Endothelial cell of umbilical vein (primary cell): Measurements from ENCODE around the gene AXIN2. TPM values are rescaled to one million over a fixed set of nuclear protein-coding genes. Genes with fewer than 3 reads are reported as not detected.

Experiments used
- BruUV-seq: library from RNA; stranded (reverse); fragments of 400-500 nt; replicated peaks from 2 replicates; lab custom pipeline; 2021; lab: Mats Ljungman, UMichigan
- CTCF ChIA-PET: fragments of 300-600, 350-600 bp; sonication (Branson Sonifier 250); formaldehyde crosslinking; loops from one replicate; lab custom pipeline; 2021; ENCODE audit warnings: antibody characterized with exemption, inconsistent platforms; lab: Charles Lee
- POLR2A ChIA-PET: fragments of 300-600, 350-600 bp; sonication (Branson Sonifier 250); formaldehyde crosslinking; loops from one replicate; lab custom pipeline; 2021; ENCODE audit warnings: antibody characterized with exemption, inconsistent platforms; lab: Charles Lee
- DNase-seq: peaks from one replicate; pipeline ENCODE4 v3.0.0-alpha.2; 2011; ENCODE audit warnings: low read depth, low spot score
- FAIRE-seq: peaks from 2 replicates; lab custom pipeline; 2011; peaks lifted over from hg19 to GRCh38; lab: Jason Lieb, UNC
- H2AFZ ChIP-seq: 2 replicates; pipeline ENCODE4 v1.6.0; 2012; ENCODE audit warnings: low read depth, low read length, control low read depth, inconsistent platforms
- H3K27ac ChIP-seq: 2 replicates; pipeline ENCODE4 v1.5.1; 2011; ENCODE audit warnings: low read depth, mild to moderate bottlenecking, control low read depth, low read length, moderate library complexity; ENCODE audit not compliant: insufficient read depth
- H3K27me3 ChIP-seq, 2 experiments: 2 replicates each; pipeline versions ENCODE4 v1.6.0 to v1.6.1; 2011; ENCODE audit warnings: low read length in 2 of 2, mixed read lengths in 1 of 2; ENCODE audit not compliant: control insufficient read depth in 2 of 2, insufficient read depth in 2 of 2
- H3K36me3 ChIP-seq, 2 experiments: 2 replicates in 1 of 2; 3 replicates in 1 of 2; pipeline ENCODE4 v1.5.1; 2011; ENCODE audit warnings: low read length in 2 of 2, mild to moderate bottlenecking in 1 of 2, moderate library complexity in 1 of 2; ENCODE audit not compliant: control insufficient read depth in 2 of 2, insufficient read depth in 2 of 2; ENCODE audit errors: extremely low read depth in 1 of 2
- H3K4me1 ChIP-seq: 3 replicates; pipeline ENCODE4 v1.5.1; 2011; ENCODE audit warnings: mild to moderate bottlenecking, low read length; ENCODE audit not compliant: control insufficient read depth, insufficient read depth; ENCODE audit errors: extremely low read depth
- H3K4me2 ChIP-seq: 2 replicates; pipeline ENCODE4 v1.6.1; 2011; ENCODE audit warnings: low read length, control low read depth, mixed read lengths; ENCODE audit not compliant: insufficient read depth
- H3K4me3 ChIP-seq, 3 experiments: fragments of 200-600 bp in 1 of 3; sonication (generic), shearing (Covaris generic) in 1 of 3; replicated peaks in 1 of 3; 2 replicates each; pipeline ENCODE4 v1.5.1; 2011 to 2016; ENCODE audit warnings: control low read depth in 3 of 3, low read length in 3 of 3, mild to moderate bottlenecking in 2 of 3, inconsistent platforms in 1 of 3, low read depth in 1 of 3, moderate library complexity in 1 of 3; ENCODE audit not compliant: insufficient read depth in 1 of 3
- H3K79me2 ChIP-seq: 2 replicates; pipeline ENCODE4 v1.6.0; 2012; ENCODE audit warnings: low read length, inconsistent platforms; ENCODE audit not compliant: control insufficient read depth, insufficient read depth
- H3K9ac ChIP-seq: replicated peaks from 2 replicates; pipeline ENCODE3; 2011; ENCODE audit warnings: low read length, control low read depth; ENCODE audit not compliant: insufficient read depth; ENCODE audit errors: extremely low read depth
- H3K9me1 ChIP-seq: replicated peaks from 3 replicates; pipeline ENCODE4 v1.6.0; 2011; ENCODE audit warnings: mild to moderate bottlenecking, low read length; ENCODE audit not compliant: control insufficient read depth, insufficient read depth; ENCODE audit errors: extremely low read depth
- H3K9me3 ChIP-seq: replicated peaks from 2 replicates; pipeline ENCODE4 v1.5.1; 2012; ENCODE audit warnings: low read length, inconsistent platforms; ENCODE audit not compliant: control insufficient read depth, insufficient read depth
- H4K20me1 ChIP-seq: replicated peaks from 2 replicates; pipeline ENCODE3; 2011; ENCODE audit warnings: mild to moderate bottlenecking, low read length; ENCODE audit not compliant: control insufficient read depth, insufficient read depth; ENCODE audit errors: extremely low read depth
- EZH2 ChIP-seq: IDR thresholded peaks from 2 replicates; pipeline ENCODE4 v1.6.1; 2012; ENCODE audit warnings: borderline replicate concordance, low read depth, mild to moderate bottlenecking, moderate library complexity, low read length, inconsistent platforms; ENCODE audit not compliant: severe bottlenecking
- FOS ChIP-seq: IDR thresholded peaks from 2 replicates; pipeline ENCODE4 v1.6.1; 2011; ENCODE audit warnings: mild to moderate bottlenecking, low read length, moderate library complexity, borderline replicate concordance; ENCODE audit not compliant: insufficient read depth
- GATA2 ChIP-seq: IDR thresholded peaks from 2 replicates; pipeline ENCODE4 v1.7.0; 2011; ENCODE audit warnings: low read depth, mild to moderate bottlenecking, moderate library complexity, mixed read lengths, low read length; ENCODE audit not compliant: insufficient read length, insufficient read depth
- JUN ChIP-seq: IDR thresholded peaks from 2 replicates; pipeline ENCODE4 v1.6.1; 2011; ENCODE audit warnings: borderline replicate concordance, low read depth; ENCODE audit not compliant: insufficient read length, insufficient read depth
- MYC ChIP-seq: IDR thresholded peaks from one replicate; pipeline ENCODE4 v1.6.1; 2011; ENCODE audit warnings: mild to moderate bottlenecking, low read depth, low read length
- POLR2A ChIP-seq: IDR thresholded peaks from 2 replicates; pipeline ENCODE4 v1.6.1; 2012; ENCODE audit warnings: low read depth, mild to moderate bottlenecking, control low read depth, low read length
- POLR2AphosphoS5 ChIP-seq: IDR thresholded peaks from 2 replicates; pipeline ENCODE4 v1.6.1; 2012; ENCODE audit warnings: low read depth, mild to moderate bottlenecking, control low read depth, low read length, moderate library complexity; ENCODE audit not compliant: insufficient read depth
- dilution Hi-C: fragments of 300-500 bp; cut with MboI; formaldehyde crosslinking; loops from one replicate; pipeline ENCODE4 v1.15.0; 2019; ENCODE audit warnings: low sequenced_read_pairs; ENCODE audit not compliant: extremely low pct_ligation_motif_present
- intact Hi-C: fragments of 100-400 bp; cut with micrococcal nuclease; formaldehyde crosslinking; loops from one replicate; pipeline ENCODE4 v1.10.0; 2022
- polyA plus RNA-seq, 4 experiments: library from polyadenylated mRNA; depleted of rRNA in 3 of 4; stranded (reverse) in 3 of 4; unstranded in 1 of 4; fragments of >200 nt; gene quantifications; 2 replicates each; pipeline versions ENCODE4 v1.2.1 to v1.2.3, GENCODE V29; 2011 to 2012; ENCODE audit warnings: missing spikeins in 1 of 4
- total RNA-seq: library from RNA; stranded (reverse); gene quantifications from 2 replicates; pipeline ENCODE4 v1.2.3, GENCODE V29; 2021
- TF ChIP-seq, protein P1 (sequence below), 2 donors: IDR thresholded peaks; 1 replicate in 1 of 2; 2 replicates in 1 of 2; pipeline ENCODE4 v1.5.1; 2011; ENCODE audit warnings: low read length in 2 of 2, mild to moderate bottlenecking in 2 of 2, moderate library complexity in 2 of 2, control low read depth in 1 of 2, inconsistent platforms in 1 of 2, low read depth in 1 of 2; ENCODE audit not compliant: insufficient read depth in 1 of 2; ENCODE audit errors: extremely low read depth in 1 of 2
- TF ChIP-seq, protein P2 (sequence below): IDR thresholded peaks from 2 replicates; pipeline ENCODE4 v1.6.1; 2011; ENCODE audit not compliant: insufficient read depth, insufficient read length

AXIN2 gene
- total and polyA plus RNA-seq, 2 donors (not counting 3 experiments of a cell fraction or from before 2014, with no cell fraction given) = 1.3 to 3.0 TPM

- H3K27ac ChIP-seq = no peak overlapping the region
- no peaks in the 10 kb centered on the region for H4K20me1 ChIP-seq
- H3K4me3 ChIP-seq = no peak overlapping the region
- no peak overlapping the region for H3K4me2 ChIP-seq
- no peaks in the 10 kb centered on the region for H3K9me1 ChIP-seq
- intact Hi-C loops = no loop called here
- POLR2A ChIA-PET = no interaction called here
- BruUV-seq = no TSS peak
- TF ChIP-seq JUN (no peak), MYC (no peak), POLR2AphosphoS5 (no peak), FOS (no peak), GATA2 (no peak), POLR2A (no peak), EZH2 (no peak)
- TF ChIP-seq, protein P1, sequence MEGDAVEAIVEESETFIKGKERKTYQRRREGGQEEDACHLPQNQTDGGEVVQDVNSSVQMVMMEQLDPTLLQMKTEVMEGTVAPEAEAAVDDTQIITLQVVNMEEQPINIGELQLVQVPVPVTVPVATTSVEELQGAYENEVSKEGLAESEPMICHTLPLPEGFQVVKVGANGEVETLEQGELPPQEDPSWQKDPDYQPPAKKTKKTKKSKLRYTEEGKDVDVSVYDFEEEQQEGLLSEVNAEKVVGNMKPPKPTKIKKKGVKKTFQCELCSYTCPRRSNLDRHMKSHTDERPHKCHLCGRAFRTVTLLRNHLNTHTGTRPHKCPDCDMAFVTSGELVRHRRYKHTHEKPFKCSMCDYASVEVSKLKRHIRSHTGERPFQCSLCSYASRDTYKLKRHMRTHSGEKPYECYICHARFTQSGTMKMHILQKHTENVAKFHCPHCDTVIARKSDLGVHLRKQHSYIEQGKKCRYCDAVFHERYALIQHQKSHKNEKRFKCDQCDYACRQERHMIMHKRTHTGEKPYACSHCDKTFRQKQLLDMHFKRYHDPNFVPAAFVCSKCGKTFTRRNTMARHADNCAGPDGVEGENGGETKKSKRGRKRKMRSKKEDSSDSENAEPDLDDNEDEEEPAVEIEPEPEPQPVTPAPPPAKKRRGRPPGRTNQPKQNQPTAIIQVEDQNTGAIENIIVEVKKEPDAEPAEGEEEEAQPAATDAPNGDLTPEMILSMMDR (IDR thresholded peaks at IDR 0.05; ENCODE audit: extremely low read depth in 1 of 2, insufficient read depth in 1 of 2, low read depth in 1 of 2, low read length in 2 of 2) = no peak
- TF ChIP-seq, protein P2, sequence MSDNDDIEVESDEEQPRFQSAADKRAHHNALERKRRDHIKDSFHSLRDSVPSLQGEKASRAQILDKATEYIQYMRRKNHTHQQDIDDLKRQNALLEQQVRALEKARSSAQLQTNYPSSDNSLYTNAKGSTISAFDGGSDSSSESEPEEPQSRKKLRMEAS = no peak
- no peaks in the 10 kb centered on the region for H3K79me2 ChIP-seq
- no peaks in the 10 kb centered on the region for H3K4me1 ChIP-seq
- H3K36me3 ChIP-seq = no peaks in the 10 kb centered on the region
- CTCF ChIA-PET = interaction anchor here (0.8 to 1.1 kb wide), 2 partner anchors 72 to 189 kb away, joined by 3 read pairs; no protein-coding TSS in a partner anchor
- dilution Hi-C loops = no loop called here
- H2AFZ ChIP-seq = no peak overlapping the region
- no peak overlapping the region for H3K9ac ChIP-seq
- DNase-seq (no peak), FAIRE-seq (no peak)
- H3K9me3 ChIP-seq = no peaks in the 10 kb centered on the region
- H3K27me3 ChIP-seq = no peaks in the 10 kb centered on the region
Measured at GRCh38 chr17:65483438-65483837, 78.0 kb downstream of the AXIN2 start.
